SK-N-SH (cell line): Measurements from ENCODE around the gene CHID1. TPM values are rescaled to one million over a fixed set of nuclear protein-coding genes. Genes with fewer than 3 reads are reported as not detected.
A peak's percentile ranks its signal among the peaks of the same experiment; 100 is the strongest.

Experiments
- CTCF ChIA-PET: fragments of 300-600, 350-600 bp; formaldehyde crosslinking; extraction: SDS; loops from one replicate; lab custom pipeline; 2021; lab: Yijun Ruan, JAX
- POLR2A ChIA-PET: fragments of 350-600 bp; sonication (Branson Sonifier 250); formaldehyde crosslinking; extraction: SDS; loops from one replicate; lab custom pipeline; 2020; ENCODE audit warnings: antibody characterized with exemption, inconsistent platforms; lab: Yijun Ruan, JAX
- DNase-seq: peaks from one replicate; pipeline ENCODE4 v3.0.0; 2012
- H2AFZ ChIP-seq: fragments of 200-600 bp; sonication (generic); 2 replicates; pipeline ENCODE4 v1.8.1; 2016; ENCODE audit warnings: antibody characterized with exemption, mild to moderate bottlenecking, low read depth
- H3F3A ChIP-seq: fragments of 200-600 bp; sonication (generic); replicated peaks from 2 replicates; pipeline ENCODE3; 2016; ENCODE audit warnings: antibody characterized with exemption, mild to moderate bottlenecking; ENCODE audit not compliant: insufficient read depth
- H3K27ac ChIP-seq, 2 experiments: fragments of 200-500 bp in 1 of 2; fragments of 200-600 bp in 1 of 2; sonication (Bioruptor generic) in 1 of 2; sonication (generic), shearing (Covaris generic) in 1 of 2; 2 replicates each; pipeline versions ENCODE4 v1.5.1 to v1.6.1; 2014 to 2016; ENCODE audit warnings: low read depth in 2 of 2, inconsistent platforms in 1 of 2, low read length in 1 of 2, mild to moderate bottlenecking in 1 of 2, mixed read lengths in 1 of 2
- H3K27me3 ChIP-seq: fragments of 200-600 bp; sonication (generic), shearing (Covaris generic); 2 replicates; pipeline ENCODE4 v1.6.1; 2016; ENCODE audit warnings: mixed run types; ENCODE audit not compliant: insufficient read depth
- H3K36me3 ChIP-seq, 2 experiments: fragments of 200-500 bp in 1 of 2; fragments of 200-600 bp in 1 of 2; sonication (Bioruptor generic) in 1 of 2; sonication (generic) in 1 of 2; replicated peaks in 1 of 2; 2 replicates each; pipeline versions ENCODE3 to v1.5.1; 2014 to 2016; ENCODE audit warnings: low read length in 1 of 2, mild to moderate bottlenecking in 1 of 2; ENCODE audit not compliant: insufficient read depth in 2 of 2, control insufficient read depth in 1 of 2
- H3K4me1 ChIP-seq, 2 experiments: fragments of 200-500 bp in 1 of 2; fragments of 200-600 bp in 1 of 2; sonication (Bioruptor generic) in 1 of 2; sonication (generic), shearing (Covaris generic) in 1 of 2; 2 replicates each; pipeline versions ENCODE4 v1.5.1 to v1.6.1; 2014 to 2016; ENCODE audit warnings: low read depth in 1 of 2, low read length in 1 of 2, mixed run types in 1 of 2; ENCODE audit not compliant: insufficient read depth in 2 of 2, control insufficient read depth in 1 of 2
- H3K4me2 ChIP-seq: fragments of 200-600 bp; sonication (generic), shearing (Covaris generic); 2 replicates; pipeline ENCODE4 v1.6.1; 2017; ENCODE audit warnings: mixed run types
- H3K4me3 ChIP-seq, 2 experiments: fragments of 200-500 bp in 1 of 2; fragments of 200-600 bp in 1 of 2; sonication (Bioruptor generic) in 1 of 2; sonication (generic), shearing (Covaris generic) in 1 of 2; 2 replicates each; pipeline versions ENCODE4 v1.5.1 to v1.8.1; 2014 to 2016; ENCODE audit warnings: low read depth in 2 of 2, inconsistent platforms in 1 of 2, low read length in 1 of 2, mild to moderate bottlenecking in 1 of 2, mixed read lengths in 1 of 2, moderate library complexity in 1 of 2
- H3K79me2 ChIP-seq: fragments of 200-600 bp; sonication (generic); 2 replicates; pipeline ENCODE4 v1.8.1; 2017; ENCODE audit warnings: mild to moderate bottlenecking; ENCODE audit not compliant: insufficient read depth
- H3K9ac ChIP-seq: fragments of 200-600 bp; sonication (generic); 2 replicates; pipeline ENCODE4 v1.6.1; 2017; ENCODE audit warnings: mixed run types
- H3K9me2 ChIP-seq: fragments of 200-600 bp; sonication (generic); 2 replicates; pipeline ENCODE4 v1.6.1; 2017; ENCODE audit warnings: mixed run types
- H3K9me3 ChIP-seq: fragments of 200-600 bp; sonication (generic); 2 replicates; pipeline ENCODE4 v1.6.1; 2017; ENCODE audit warnings: mixed run types, mild to moderate bottlenecking, moderate library complexity
- H4K20me1 ChIP-seq: fragments of 200-600 bp; sonication (generic); 2 replicates; pipeline ENCODE4 v1.6.1; 2017; ENCODE audit warnings: mild to moderate bottlenecking, mixed run types; ENCODE audit not compliant: insufficient read depth
- ELF1 ChIP-seq: IDR thresholded peaks from 2 replicates; pipeline ENCODE4 v1.4.0; 2012
- FOSL2 ChIP-seq: IDR thresholded peaks from 2 replicates; pipeline ENCODE4 v1.4.0; 2012; ENCODE audit warnings: low read depth, mild to moderate bottlenecking, moderate library complexity, borderline replicate concordance
- JUND ChIP-seq: IDR thresholded peaks from 2 replicates; pipeline ENCODE4 v1.4.0; 2012
- MXI1 ChIP-seq: IDR thresholded peaks from 2 replicates; pipeline ENCODE4 v1.6.1; 2012; ENCODE audit warnings: mild to moderate bottlenecking, low read depth, low read length, improper control_type of control experiment
- NFIC ChIP-seq: IDR thresholded peaks from 2 replicates; pipeline ENCODE4 v1.4.0; 2012; ENCODE audit warnings: borderline replicate concordance
- POLR2AphosphoS5 ChIP-seq: IDR thresholded peaks from 2 replicates; pipeline ENCODE4 v1.6.1; 2012; ENCODE audit warnings: low read depth, low read length
- REST ChIP-seq: IDR thresholded peaks from 2 replicates; pipeline ENCODE4 v1.6.1; 2012; ENCODE audit warnings: mild to moderate bottlenecking, low read depth, low read length, moderate library complexity
- RFX5 ChIP-seq: IDR thresholded peaks from 2 replicates; pipeline ENCODE4 v1.6.1; 2012; ENCODE audit warnings: mild to moderate bottlenecking, improper control_type of control experiment, low read length
- RXRA ChIP-seq: IDR thresholded peaks from 2 replicates; pipeline ENCODE4 v1.4.0; 2012; ENCODE audit warnings: low read depth, mild to moderate bottlenecking, borderline replicate concordance
- TEAD4 ChIP-seq: IDR thresholded peaks from 2 replicates; pipeline ENCODE4 v1.4.0; 2012; ENCODE audit warnings: mild to moderate bottlenecking, borderline replicate concordance; ENCODE audit not compliant: insufficient read depth
- USF1 ChIP-seq: IDR thresholded peaks from 2 replicates; pipeline ENCODE4 v1.4.0; 2012; ENCODE audit warnings: low read depth, borderline replicate concordance
- WGBS: methylation state at CpG from one replicate; pipeline ENCODE4 v1.1.6; 2017; ENCODE audit warnings: low lambda C conversion rate; 5-methylcytosine and 5-hydroxymethylcytosine counted together
- polyA plus RNA-seq, 3 experiments: library from polyadenylated mRNA; depleted of rRNA; stranded (reverse); fragments of >200 nt; gene quantifications; 2 replicates each; pipeline ENCODE4 v1.2.3, GENCODE V29; 2012
- TF ChIP-seq, protein P1 (sequence below): fragments of 200-600 bp; sonication (generic); IDR thresholded peaks from 2 replicates; pipeline ENCODE4 v1.6.1; 2017; ENCODE audit warnings: antibody characterized with exemption, mild to moderate bottlenecking, moderate library complexity

The CHID1 gene
- polyA plus RNA-seq, 1 of the 3 experiments (the other 2 are of a cell fraction) = 231 TPM

GRCh38 chr11:863023-863909, 47.3 kb downstream of the CHID1 start:
- TF ChIP-seq RFX5 = no peak
- TF ChIP-seq, protein P1, sequence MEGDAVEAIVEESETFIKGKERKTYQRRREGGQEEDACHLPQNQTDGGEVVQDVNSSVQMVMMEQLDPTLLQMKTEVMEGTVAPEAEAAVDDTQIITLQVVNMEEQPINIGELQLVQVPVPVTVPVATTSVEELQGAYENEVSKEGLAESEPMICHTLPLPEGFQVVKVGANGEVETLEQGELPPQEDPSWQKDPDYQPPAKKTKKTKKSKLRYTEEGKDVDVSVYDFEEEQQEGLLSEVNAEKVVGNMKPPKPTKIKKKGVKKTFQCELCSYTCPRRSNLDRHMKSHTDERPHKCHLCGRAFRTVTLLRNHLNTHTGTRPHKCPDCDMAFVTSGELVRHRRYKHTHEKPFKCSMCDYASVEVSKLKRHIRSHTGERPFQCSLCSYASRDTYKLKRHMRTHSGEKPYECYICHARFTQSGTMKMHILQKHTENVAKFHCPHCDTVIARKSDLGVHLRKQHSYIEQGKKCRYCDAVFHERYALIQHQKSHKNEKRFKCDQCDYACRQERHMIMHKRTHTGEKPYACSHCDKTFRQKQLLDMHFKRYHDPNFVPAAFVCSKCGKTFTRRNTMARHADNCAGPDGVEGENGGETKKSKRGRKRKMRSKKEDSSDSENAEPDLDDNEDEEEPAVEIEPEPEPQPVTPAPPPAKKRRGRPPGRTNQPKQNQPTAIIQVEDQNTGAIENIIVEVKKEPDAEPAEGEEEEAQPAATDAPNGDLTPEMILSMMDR = no peak
- no peak for TF ChIP-seq RXRA
- no peak for TF ChIP-seq ELF1
- TF ChIP-seq TEAD4 = no peak
- TF ChIP-seq FOSL2 = no peak
- no peak for TF ChIP-seq POLR2AphosphoS5
- TF ChIP-seq JUND = no peak
- no peak for TF ChIP-seq NFIC
- TF ChIP-seq MXI1 = no peak
- TF ChIP-seq USF1 = no peak
- TF ChIP-seq REST = no peak
- CTCF ChIA-PET = interaction anchor here (1.6 to 4.0 kb wide), 2 partner anchors 16 to 89 kb away, joined by 4 to 24 read pairs; no protein-coding TSS in a partner anchor
- no peak for DNase-seq
- peaks cover 10 to 42% of the 10 kb centered on the region in 2 experiments; a peak in 2 of 4 replicates for H3K4me1 ChIP-seq
- whole genome bisulfite sequencing = 93% methylated on average over 18 of the region's 24 CpGs
- H3F3A ChIP-seq = peaks cover 3% of the 10 kb centered on the region
- no peak overlapping the region for H3K4me3 ChIP-seq
- H3K27me3 ChIP-seq = no peaks in the 10 kb centered on the region
- no peaks in the 10 kb centered on the region for H3K9me3 ChIP-seq
- H3K9me2 ChIP-seq = no peaks in the 10 kb centered on the region
- H2AFZ ChIP-seq = no peak overlapping the region
- peak overlapping the region in 1 of 2 experiments; percentile 16; a peak in 1 of 4 replicates for H3K27ac ChIP-seq
- POLR2A ChIA-PET = no interaction called here
- H3K4me2 ChIP-seq = no peak overlapping the region
- H3K36me3 ChIP-seq = peaks cover 0 to 24% of the 10 kb centered on the region in 2 experiments
- peaks cover 7% of the 10 kb centered on the region; the same call in 1 of the 2 replicates for H3K79me2 ChIP-seq
- H4K20me1 ChIP-seq = peaks cover 30% of the 10 kb centered on the region
- no peak overlapping the region for H3K9ac ChIP-seq
